GM23248 (cell line): ENCODE data around the gene DOCK6. TPM values are rescaled to one million over a fixed set of nuclear protein-coding genes. Genes with fewer than 3 reads are reported as not detected.
A peak's percentile ranks its signal among the peaks of the same experiment; 100 is the strongest.
"Not testable (repeated sequence)": the region's sequence is repeated elsewhere in the genome, so short reads cannot be mapped to it uniquely, and the experiment has no call there.

Source experiments
- DNase-seq: peaks from one replicate; pipeline ENCODE4 v3.0.0-alpha.2; 2015
- H2AFZ ChIP-seq: fragments of 200-600 bp; sonication (generic); 2 replicates; pipeline ENCODE4 v1.6.1; 2016; ENCODE audit warnings: antibody characterized with exemption
- H3F3A ChIP-seq: fragments of 200-600 bp; sonication (generic); 2 replicates; pipeline ENCODE4 v1.6.1; 2016; ENCODE audit warnings: mild to moderate bottlenecking, antibody characterized with exemption, mixed run types; ENCODE audit not compliant: insufficient read depth
- H3K27ac ChIP-seq: fragments of 200-600 bp; sonication (generic); 2 replicates; pipeline ENCODE4 v1.5.1; 2016; ENCODE audit warnings: mild to moderate bottlenecking
- H3K27me3 ChIP-seq: fragments of 200-600 bp; sonication (generic); replicated peaks from 2 replicates; pipeline ENCODE4 v1.6.1; 2016; ENCODE audit warnings: mild to moderate bottlenecking; ENCODE audit not compliant: insufficient read depth
- H3K36me3 ChIP-seq: fragments of 200-600 bp; sonication (generic); 2 replicates; pipeline ENCODE4 v1.6.1; 2016; ENCODE audit warnings: low read depth, mild to moderate bottlenecking
- H3K4me1 ChIP-seq: fragments of 200-600 bp; sonication (generic); 2 replicates; pipeline ENCODE4 v1.6.1; 2016; ENCODE audit warnings: mild to moderate bottlenecking; ENCODE audit not compliant: insufficient read depth
- H3K4me2 ChIP-seq: fragments of 200-600 bp; sonication (generic); one replicate; pipeline ENCODE4 v1.6.1; 2016; ENCODE audit warnings: mild to moderate bottlenecking; ENCODE audit not compliant: unreplicated experiment
- H3K4me3 ChIP-seq: fragments of 200-600 bp; sonication (generic); 2 replicates; pipeline ENCODE4 v1.5.1; 2016; ENCODE audit warnings: mild to moderate bottlenecking
- H3K79me2 ChIP-seq: fragments of 200-600 bp; sonication (generic); 2 replicates; pipeline ENCODE4 v1.6.1; 2016; ENCODE audit warnings: mild to moderate bottlenecking; ENCODE audit not compliant: insufficient read depth
- H3K9ac ChIP-seq: fragments of 200-600 bp; sonication (generic); 2 replicates; pipeline ENCODE4 v1.6.1; 2016; ENCODE audit warnings: mild to moderate bottlenecking
- H3K9me2 ChIP-seq: fragments of 200-600 bp; sonication (generic); 2 replicates; pipeline ENCODE4 v1.6.1; 2016; ENCODE audit warnings: mixed run types, mild to moderate bottlenecking, moderate library complexity; ENCODE audit not compliant: insufficient read depth
- H3K9me3 ChIP-seq: fragments of 200-600 bp; sonication (generic); one replicate; pipeline ENCODE4 v1.6.1; 2017; ENCODE audit warnings: low read depth
- H4K20me1 ChIP-seq: fragments of 200-600 bp; sonication (generic); 2 replicates; pipeline ENCODE4 v1.6.0; 2016; ENCODE audit not compliant: insufficient read depth
- EZH2 ChIP-seq: fragments of 200-600 bp; sonication (generic); IDR thresholded peaks from 2 replicates; pipeline ENCODE4 v1.6.1; 2018; ENCODE audit warnings: antibody characterized with exemption, mild to moderate bottlenecking; ENCODE audit not compliant: insufficient read depth, poor library complexity, severe bottlenecking
- EZH2phosphoT487 ChIP-seq: fragments of 200-600 bp; sonication (generic); IDR thresholded peaks from 2 replicates; pipeline ENCODE4 v1.6.1; 2018; ENCODE audit warnings: antibody characterized with exemption, moderate library complexity, mild to moderate bottlenecking, low read depth; ENCODE audit not compliant: insufficient read depth
- WGBS, 2 experiments: methylation state at CpG; one replicate each; pipeline ENCODE4 v1.1.6; 2015 to 2017; ENCODE audit warnings: low lambda C conversion rate in 2 of 2, low coverage in 1 of 2; ENCODE audit errors: missing lambda C conversion rate in 2 of 2; 5-methylcytosine and 5-hydroxymethylcytosine counted together
- in situ Hi-C: fragments of 300-500 bp; cut with MboI; formaldehyde crosslinking; loops from 2 replicates; pipeline ENCODE4 v1.15.0; 2020
- polyA plus RNA-seq: library from polyadenylated mRNA; unstranded; fragments of >200 nt; fragmentation: Nextera tagmentation; extraction: Ambion mirVana; gene quantifications from 2 replicates; pipeline ENCODE4 v1.2.1, GENCODE V29; 2016
- total RNA-seq: library from RNA; depleted of rRNA; stranded (reverse); fragments of >200 nt; shearing (Covaris generic); gene quantifications from 2 replicates; pipeline ENCODE4 v1.2.3, GENCODE V29; 2014

DOCK6 gene
- total and polyA plus RNA-seq, 2 experiments from 2014 or later: 10.7 to 11.8 TPM

GRCh38 chr19:11165486-11166030 lies 96.8 kb downstream of the DOCK6 start:
- peak overlapping the region; percentile 4; the same call in 1 of the 2 replicates for H2AFZ ChIP-seq
- H3K9me3 ChIP-seq: no peaks in the 10 kb centered on the region
- peak overlapping the region; percentile 60 for H3K4me2 ChIP-seq
- H3K27me3 ChIP-seq: no peaks in the 10 kb centered on the region
- no peaks in the 10 kb centered on the region for H4K20me1 ChIP-seq
- peaks cover 57% of the 10 kb centered on the region for H3K4me1 ChIP-seq
- H3K27ac ChIP-seq: peak overlapping the region; percentile 99
- in situ Hi-C loops: no loop called here
- WGBS, 2 experiments: 22 to 26% methylated on average over 13 of the region's 13 CpGs
- H3K4me3 ChIP-seq: peak overlapping the region; percentile 46
- peak; percentile 68 for DNase-seq
- TF ChIP-seq EZH2: no peak
- no peak for TF ChIP-seq EZH2phosphoT487
- peaks cover 11% of the 10 kb centered on the region; the same call in 1 of the 2 replicates for H3K36me3 ChIP-seq
- no peaks in the 10 kb centered on the region for H3K9me2 ChIP-seq
- H3K79me2 ChIP-seq: no peaks in the 10 kb centered on the region
- H3F3A ChIP-seq: peaks cover 68% of the 10 kb centered on the region
- peak overlapping the region; percentile 84 for H3K9ac ChIP-seq

DNA sequence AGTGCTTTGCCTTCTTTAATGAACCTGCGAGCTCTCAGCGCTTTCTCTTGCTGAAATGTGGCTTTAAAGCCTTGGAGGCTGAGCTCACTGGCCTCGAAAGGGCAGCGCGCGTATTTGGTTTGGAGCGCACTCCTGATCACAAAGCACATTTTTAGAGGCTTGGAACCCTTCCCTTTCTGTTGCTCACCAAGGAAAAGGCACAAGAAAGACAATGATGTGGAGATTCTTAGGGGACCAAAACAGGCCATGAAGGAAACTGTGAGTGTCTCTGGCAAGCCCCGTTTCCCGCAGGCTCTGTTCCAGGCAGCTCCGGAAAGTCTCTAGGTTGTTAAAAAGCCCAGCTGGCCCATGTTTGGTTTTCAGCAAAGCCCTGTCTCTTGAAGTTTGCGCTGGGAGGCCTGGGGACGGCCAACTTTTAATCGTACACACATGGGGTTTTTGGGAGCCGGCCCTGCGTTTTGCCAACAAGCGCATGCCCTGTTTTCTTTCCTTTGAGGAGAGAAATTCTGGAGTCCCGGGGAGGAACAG lies 97.4 kb downstream of the DOCK6 start:
- peak; percentile 94 for DNase-seq
- H3K27ac ChIP-seq: peak overlapping the region; percentile 99
- no peaks in the 10 kb centered on the region for H3K79me2 ChIP-seq
- H3K4me1 ChIP-seq: peaks cover 55% of the 10 kb centered on the region
- H3F3A ChIP-seq: peaks cover 69% of the 10 kb centered on the region
- peak overlapping the region; percentile 84 for H3K9ac ChIP-seq
- TF ChIP-seq EZH2phosphoT487 (no peak), EZH2 (no peak)
- in situ Hi-C loops: no loop called here
- peak overlapping the region; percentile 4; the same call in 1 of the 2 replicates for H2AFZ ChIP-seq
- H4K20me1 ChIP-seq: no peaks in the 10 kb centered on the region
- WGBS, 2 experiments: 6 to 9% methylated on average over 17 of the region's 17 CpGs
- peak overlapping the region; percentile 60 for H3K4me2 ChIP-seq
- no peaks in the 10 kb centered on the region for H3K9me2 ChIP-seq
- H3K27me3 ChIP-seq: no peaks in the 10 kb centered on the region
- H3K9me3 ChIP-seq: no peaks in the 10 kb centered on the region
- peak overlapping the region; percentile 46 for H3K4me3 ChIP-seq
- peaks cover 11% of the 10 kb centered on the region; the same call in 1 of the 2 replicates for H3K36me3 ChIP-seq

DNA sequence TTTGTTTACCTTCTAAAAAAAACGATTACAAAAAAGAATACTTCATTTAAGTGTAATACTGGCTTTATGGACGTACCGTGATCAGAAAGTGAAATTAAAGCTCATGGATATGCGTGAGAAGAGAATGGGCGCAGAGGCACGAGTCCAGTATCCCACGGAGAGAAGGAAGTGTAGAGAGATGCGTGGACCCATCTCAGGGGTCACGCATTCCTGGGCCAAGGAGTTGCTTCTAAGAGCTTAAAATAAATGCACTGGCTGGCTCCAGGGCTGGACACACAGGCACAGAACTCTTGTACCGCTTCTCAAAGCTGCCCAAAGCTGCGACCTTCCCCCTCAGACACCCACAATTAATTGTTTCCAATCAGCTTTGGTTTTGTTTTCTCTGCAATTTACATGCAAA lies 98.0 kb downstream of the DOCK6 start:
- H3K4me3 ChIP-seq: peak overlapping the region; percentile 37
- H3K4me1 ChIP-seq: peaks cover 54% of the 10 kb centered on the region
- H3K27ac ChIP-seq: peak overlapping the region; percentile 99
- peak overlapping the region; percentile 60 for H3K4me2 ChIP-seq
- H3K9ac ChIP-seq: peak overlapping the region; percentile 84
- H3K9me2 ChIP-seq: no peaks in the 10 kb centered on the region
- H3K9me3 ChIP-seq: no peaks in the 10 kb centered on the region
- H2AFZ ChIP-seq: no peak overlapping the region
- in situ Hi-C loops: no loop called here
- peaks cover 8% of the 10 kb centered on the region; the same call in 1 of the 2 replicates for H3K36me3 ChIP-seq
- DNase-seq: peak; percentile 27
- no peaks in the 10 kb centered on the region for H4K20me1 ChIP-seq
- H3F3A ChIP-seq: peaks cover 69% of the 10 kb centered on the region
- 60 to 65% methylated on average over 11 of the region's 11 CpGs for WGBS, 2 experiments
- no peaks in the 10 kb centered on the region for H3K79me2 ChIP-seq
- TF ChIP-seq EZH2: no peak
- no peak for TF ChIP-seq EZH2phosphoT487
- H3K27me3 ChIP-seq: no peaks in the 10 kb centered on the region

GRCh38 chr19:11160440-11160768 lies 101.9 kb downstream of the DOCK6 start:
- H3K9ac ChIP-seq: peak overlapping the region; percentile 23; the same call in 1 of the 2 replicates
- H3K4me2 ChIP-seq, H3K9me2 ChIP-seq, H4K20me1 ChIP-seq, H3K9me3 ChIP-seq, in situ Hi-C loops, H2AFZ ChIP-seq, H3K36me3 ChIP-seq, H3K79me2 ChIP-seq, H3K4me3 ChIP-seq, H3K27me3 ChIP-seq, DNase-seq: not testable (repeated sequence)
- H3K27ac ChIP-seq: peak overlapping the region; percentile 26
- WGBS, 2 experiments: 90 to 100% methylated on average over 2 of the region's 2 CpGs
- H3F3A ChIP-seq: peaks cover 38% of the 10 kb centered on the region
- peaks cover 21% of the 10 kb centered on the region for H3K4me1 ChIP-seq
